SK-N-SH treated with all-trans-retinoic acid at 6 μM for 48 hours (cell line): ENCODE results near the gene MKKS.

Experiments used
- ARNTL ChIP-seq: fragments of 450-650 bp; formaldehyde crosslinking; IDR thresholded peaks from 2 replicates; pipeline ENCODE4 v1.5.0; 2020; ENCODE audit warnings: low read depth, mild to moderate bottlenecking, moderate library complexity, borderline replicate concordance
- ISL1 ChIP-seq: fragments of 250-450 bp; sonication (Bioruptor Pico); IDR thresholded peaks from 2 replicates; pipeline ENCODE4 v2.1.2; 2022; ENCODE audit warnings: mild to moderate bottlenecking, moderate library complexity
- OSR1 ChIP-seq: fragments of 250-450 bp; sonication (Bioruptor Pico); IDR thresholded peaks from 2 replicates; pipeline ENCODE4 v1.8.0; 2022; ENCODE audit warnings: moderate library complexity, mild to moderate bottlenecking, inconsistent platforms
- RARB ChIP-seq: fragments of 250-450 bp; sonication (Bioruptor Pico); IDR thresholded peaks from 2 replicates; pipeline ENCODE4 v1.8.0; 2021; ENCODE audit warnings: mild to moderate bottlenecking, moderate library complexity
- TOX ChIP-seq: fragments of 250-450 bp; sonication (Bioruptor Pico); IDR thresholded peaks from 2 replicates; pipeline ENCODE4 v1.8.0; 2021; ENCODE audit warnings: mild to moderate bottlenecking, moderate library complexity, borderline replicate concordance
- ZC3H10 ChIP-seq: fragments of 250-450 bp; sonication (Bioruptor Pico); IDR thresholded peaks from 2 replicates; pipeline ENCODE4 v1.5.1; 2021; ENCODE audit warnings: mild to moderate bottlenecking, moderate library complexity
- TF ChIP-seq, protein P1 (sequence below): fragments of 250-450 bp; sonication (Bioruptor Pico); IDR thresholded peaks from 2 replicates; pipeline ENCODE4 v1.5.0; 2020; ENCODE audit warnings: mild to moderate bottlenecking, moderate library complexity
- TF ChIP-seq, protein P2 (sequence below): fragments of 250-450 bp; sonication (Bioruptor Pico); IDR thresholded peaks from 2 replicates; pipeline ENCODE4 v1.8.0; 2020; ENCODE audit warnings: mild to moderate bottlenecking, moderate library complexity, borderline replicate concordance

DNA sequence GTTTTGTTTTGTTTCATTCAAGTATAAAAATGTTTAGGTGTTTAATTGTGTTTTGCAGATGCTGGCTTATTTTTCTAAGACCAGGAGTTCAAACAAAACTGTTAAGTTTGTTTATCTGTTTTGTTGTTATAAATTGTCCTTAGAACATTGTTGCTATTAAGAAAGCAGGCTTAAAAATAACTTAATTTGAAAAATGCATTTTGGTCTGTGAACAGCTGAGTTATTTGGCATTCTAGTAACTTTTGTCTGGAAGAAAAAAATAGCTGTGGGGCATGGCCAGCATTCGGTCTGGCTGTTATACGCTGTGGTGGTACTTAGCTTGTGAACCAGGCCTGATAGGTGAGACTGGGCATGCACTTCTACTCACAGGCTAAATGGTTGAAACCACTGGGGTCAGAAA is 38.8 kb upstream of the MKKS start:
- TF ChIP-seq RARB (CRISPR knock-in tag) (no peak), TOX (CRISPR knock-in tag) (no peak), ISL1 (CRISPR knock-in tag) (no peak), OSR1 (CRISPR knock-in tag) (no peak), ZC3H10 (no peak), ARNTL (no peak)
- TF ChIP-seq, protein P1, sequence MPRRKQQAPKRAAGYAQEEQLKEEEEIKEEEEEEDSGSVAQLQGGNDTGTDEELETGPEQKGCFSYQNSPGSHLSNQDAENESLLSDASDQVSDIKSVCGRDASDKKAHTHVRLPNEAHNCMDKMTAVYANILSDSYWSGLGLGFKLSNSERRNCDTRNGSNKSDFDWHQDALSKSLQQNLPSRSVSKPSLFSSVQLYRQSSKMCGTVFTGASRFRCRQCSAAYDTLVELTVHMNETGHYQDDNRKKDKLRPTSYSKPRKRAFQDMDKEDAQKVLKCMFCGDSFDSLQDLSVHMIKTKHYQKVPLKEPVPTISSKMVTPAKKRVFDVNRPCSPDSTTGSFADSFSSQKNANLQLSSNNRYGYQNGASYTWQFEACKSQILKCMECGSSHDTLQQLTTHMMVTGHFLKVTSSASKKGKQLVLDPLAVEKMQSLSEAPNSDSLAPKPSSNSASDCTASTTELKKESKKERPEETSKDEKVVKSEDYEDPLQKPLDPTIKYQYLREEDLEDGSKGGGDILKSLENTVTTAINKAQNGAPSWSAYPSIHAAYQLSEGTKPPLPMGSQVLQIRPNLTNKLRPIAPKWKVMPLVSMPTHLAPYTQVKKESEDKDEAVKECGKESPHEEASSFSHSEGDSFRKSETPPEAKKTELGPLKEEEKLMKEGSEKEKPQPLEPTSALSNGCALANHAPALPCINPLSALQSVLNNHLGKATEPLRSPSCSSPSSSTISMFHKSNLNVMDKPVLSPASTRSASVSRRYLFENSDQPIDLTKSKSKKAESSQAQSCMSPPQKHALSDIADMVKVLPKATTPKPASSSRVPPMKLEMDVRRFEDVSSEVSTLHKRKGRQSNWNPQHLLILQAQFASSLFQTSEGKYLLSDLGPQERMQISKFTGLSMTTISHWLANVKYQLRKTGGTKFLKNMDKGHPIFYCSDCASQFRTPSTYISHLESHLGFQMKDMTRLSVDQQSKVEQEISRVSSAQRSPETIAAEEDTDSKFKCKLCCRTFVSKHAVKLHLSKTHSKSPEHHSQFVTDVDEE (CRISPR knock-in tag) = no peak
- TF ChIP-seq, protein P2, sequence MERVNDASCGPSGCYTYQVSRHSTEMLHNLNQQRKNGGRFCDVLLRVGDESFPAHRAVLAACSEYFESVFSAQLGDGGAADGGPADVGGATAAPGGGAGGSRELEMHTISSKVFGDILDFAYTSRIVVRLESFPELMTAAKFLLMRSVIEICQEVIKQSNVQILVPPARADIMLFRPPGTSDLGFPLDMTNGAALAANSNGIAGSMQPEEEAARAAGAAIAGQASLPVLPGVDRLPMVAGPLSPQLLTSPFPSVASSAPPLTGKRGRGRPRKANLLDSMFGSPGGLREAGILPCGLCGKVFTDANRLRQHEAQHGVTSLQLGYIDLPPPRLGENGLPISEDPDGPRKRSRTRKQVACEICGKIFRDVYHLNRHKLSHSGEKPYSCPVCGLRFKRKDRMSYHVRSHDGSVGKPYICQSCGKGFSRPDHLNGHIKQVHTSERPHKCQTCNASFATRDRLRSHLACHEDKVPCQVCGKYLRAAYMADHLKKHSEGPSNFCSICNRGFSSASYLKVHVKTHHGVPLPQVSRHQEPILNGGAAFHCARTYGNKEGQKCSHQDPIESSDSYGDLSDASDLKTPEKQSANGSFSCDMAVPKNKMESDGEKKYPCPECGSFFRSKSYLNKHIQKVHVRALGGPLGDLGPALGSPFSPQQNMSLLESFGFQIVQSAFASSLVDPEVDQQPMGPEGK = no peak
